ENCODE measurements around the gene LRIT1.

LRIT1 gene

GRCh38 chr10:84269773-84270172 lies 28.4 kb upstream of the LRIT1 start:
- DNase-seq (ENCODE audit: low read depth), result peak; percentile 69
- no peak for TF ChIP-seq CTCF (IDR thresholded peaks at IDR 0.05; ENCODE audit: insufficient read depth, low read depth, low read length, missing control alignments)
- H3K4me3 ChIP-seq (ENCODE audit: low read length), result no peak overlapping the region

- DNase-seq (ENCODE audit: low read depth), result no peak
- no peak for TF ChIP-seq CTCF (IDR thresholded peaks at IDR 0.05; ENCODE audit: insufficient read depth, low read depth, low read length, missing control alignments)
- H3K4me3 ChIP-seq (ENCODE audit: low read length), result no peak overlapping the region
These were observed 27.8 kb upstream of the LRIT1 start for GRCh38 chr10:84269162-84269561.

DNA sequence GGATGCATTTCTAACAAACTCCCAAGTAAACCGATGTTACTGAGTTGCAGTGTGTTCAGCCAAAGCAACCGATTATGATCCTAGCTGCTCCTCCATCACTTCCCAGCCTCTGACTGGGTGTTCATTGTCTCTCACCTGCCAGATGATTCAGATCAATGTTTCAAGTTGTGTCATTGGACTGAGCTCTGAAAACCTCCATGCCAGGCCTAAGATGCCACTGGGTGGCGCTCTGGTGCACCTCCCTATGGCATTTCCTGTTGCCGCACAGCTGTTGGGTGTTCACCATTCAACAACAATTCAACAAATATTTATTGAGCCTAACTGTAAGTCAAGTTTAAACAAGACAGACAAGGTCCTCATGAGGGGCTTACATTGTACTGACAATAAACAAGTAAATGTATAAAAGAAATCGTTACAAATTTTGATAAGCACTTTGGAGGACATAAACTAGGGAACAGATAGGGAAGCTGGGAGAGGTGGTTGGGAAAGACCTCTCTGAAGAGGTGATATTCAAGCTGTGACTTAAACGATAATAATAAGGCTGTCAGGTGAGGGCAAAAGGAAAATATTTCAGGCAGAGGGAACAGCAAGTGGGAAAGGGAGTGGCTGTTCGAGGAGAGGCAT lies 26.3 kb upstream of the LRIT1 start:
- DNase-seq (ENCODE audit: low read depth), result peak; percentile 81
- no peak overlapping the region for H3K4me3 ChIP-seq (ENCODE audit: low read length)
- peak; percentile 69 for TF ChIP-seq CTCF (IDR thresholded peaks at IDR 0.05; ENCODE audit: insufficient read depth, low read depth, low read length, missing control alignments)

- H3K4me3 ChIP-seq (ENCODE audit: low read length), result no peak overlapping the region
- no peak for DNase-seq (ENCODE audit: low read depth)
- TF ChIP-seq CTCF (IDR thresholded peaks at IDR 0.05; ENCODE audit: insufficient read depth, low read depth, low read length, missing control alignments), result no peak
These were observed 24.1 kb upstream of the LRIT1 start for GRCh38 chr10:84265418-84265817.

DNA sequence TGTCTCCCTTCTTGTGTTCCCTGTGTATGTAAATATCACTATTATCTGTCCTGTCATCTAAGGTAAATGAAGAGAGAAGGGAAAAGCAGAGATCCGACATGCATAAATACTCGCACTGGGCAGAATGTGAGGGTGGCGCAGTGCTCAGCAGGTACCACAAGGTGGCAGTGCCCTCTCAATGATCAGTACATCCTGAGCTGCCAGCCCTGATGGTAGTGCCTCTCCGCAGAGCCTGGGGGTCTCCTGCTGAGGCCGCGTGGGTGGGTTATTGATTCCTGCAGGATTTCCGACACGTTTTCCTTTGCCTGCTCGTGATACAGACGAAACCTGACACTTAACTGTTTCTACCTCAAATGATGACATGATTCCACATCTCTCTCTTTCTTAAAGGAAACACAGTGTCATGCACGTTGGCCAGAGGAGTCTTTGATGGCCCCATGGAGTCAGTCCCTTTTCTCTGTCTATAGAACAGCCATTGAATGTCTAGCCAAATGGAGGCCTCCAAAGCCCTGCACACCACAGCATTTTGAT lies 23.3 kb upstream of the LRIT1 start:
- peak; percentile 66 for DNase-seq (ENCODE audit: low read depth)
- H3K4me3 ChIP-seq (ENCODE audit: low read length), result no peak overlapping the region
- TF ChIP-seq CTCF (IDR thresholded peaks at IDR 0.05; ENCODE audit: insufficient read depth, low read depth, low read length, missing control alignments), result peak; percentile 98

DNA sequence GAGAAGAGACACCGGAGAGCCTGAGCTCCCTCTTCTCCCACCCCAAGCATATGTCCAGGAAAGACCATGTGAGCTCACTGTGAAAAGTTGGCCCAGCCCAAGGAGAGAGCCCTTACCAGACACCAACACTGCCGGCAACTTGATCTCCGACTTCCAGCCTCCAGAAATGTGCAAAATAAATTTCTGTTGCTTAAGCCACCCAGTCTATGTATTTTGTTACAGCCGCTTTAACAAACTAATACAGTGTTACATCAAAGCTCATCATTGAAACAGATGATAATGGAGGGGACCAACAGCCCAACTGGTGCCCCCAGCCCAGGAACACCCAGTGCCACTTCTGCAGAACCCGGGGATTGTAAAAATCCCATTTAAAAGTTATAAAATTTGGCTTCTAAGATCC lies 22.4 kb upstream of the LRIT1 start:
- H3K4me3 ChIP-seq (ENCODE audit: low read length), result no peak overlapping the region
- no peak for TF ChIP-seq CTCF (IDR thresholded peaks at IDR 0.05; ENCODE audit: insufficient read depth, low read depth, low read length, missing control alignments)
- no peak for DNase-seq (ENCODE audit: low read depth)

All from epithelial cell of esophagus (primary cell).